SK-N-SH treated with all-trans-retinoic acid at 6 μM for 48 hours (cell line): ENCODE data around the gene ANLN.

ENCODE experiments used
- ATAC-seq: fragments of 200-7000 bp; cut with Tn5 transposase; 3 replicates; pipeline ENCODE4 v1.9.1; 2020; ENCODE audit warnings: mild to moderate bottlenecking, moderate library complexity
- ARNTL ChIP-seq: fragments of 450-650 bp; formaldehyde crosslinking; IDR thresholded peaks from 2 replicates; pipeline ENCODE4 v1.5.0; 2020; ENCODE audit warnings: low read depth, mild to moderate bottlenecking, moderate library complexity, borderline replicate concordance
- BACH2 ChIP-seq: fragments of 250-450 bp; sonication (Bioruptor Pico); IDR thresholded peaks from 2 replicates; pipeline ENCODE4 v1.9.0; 2021; ENCODE audit warnings: mild to moderate bottlenecking, borderline replicate concordance
- CSDC2 ChIP-seq: fragments of 250-450 bp; sonication (Bioruptor Pico); IDR thresholded peaks from 2 replicates; pipeline ENCODE4 v1.5.0; 2020; ENCODE audit warnings: mild to moderate bottlenecking, moderate library complexity
- ESRRG ChIP-seq: fragments of 250-450 bp; sonication (Bioruptor Pico); IDR thresholded peaks from 2 replicates; pipeline ENCODE4 v1.6.1; 2021; ENCODE audit warnings: mild to moderate bottlenecking
- GLIS3 ChIP-seq: fragments of 250-450 bp; sonication (Bioruptor Pico); IDR thresholded peaks from 2 replicates; pipeline ENCODE4 v1.5.0; 2020; ENCODE audit warnings: mild to moderate bottlenecking, moderate library complexity
- OSR1 ChIP-seq: fragments of 250-450 bp; sonication (Bioruptor Pico); IDR thresholded peaks from 2 replicates; pipeline ENCODE4 v1.8.0; 2022; ENCODE audit warnings: moderate library complexity, mild to moderate bottlenecking, inconsistent platforms
- PPARA ChIP-seq: fragments of 250-450 bp; sonication (Bioruptor Pico); IDR thresholded peaks from 2 replicates; pipeline ENCODE4 v1.5.0; 2020; ENCODE audit warnings: mild to moderate bottlenecking, borderline replicate concordance
- RARB ChIP-seq: fragments of 250-450 bp; sonication (Bioruptor Pico); IDR thresholded peaks from 2 replicates; pipeline ENCODE4 v1.8.0; 2021; ENCODE audit warnings: mild to moderate bottlenecking, moderate library complexity
- SNAI2 ChIP-seq: fragments of 250-450 bp; sonication (Bioruptor Pico); IDR thresholded peaks from 2 replicates; pipeline ENCODE4 v1.5.0; 2020; ENCODE audit warnings: mild to moderate bottlenecking, moderate library complexity
- TCF4 ChIP-seq: fragments of 250-450 bp; sonication (Bioruptor Pico); IDR thresholded peaks from 2 replicates; pipeline ENCODE4 v1.8.0; 2021; ENCODE audit warnings: mild to moderate bottlenecking, moderate library complexity, borderline replicate concordance
- TOX ChIP-seq: fragments of 250-450 bp; sonication (Bioruptor Pico); IDR thresholded peaks from 2 replicates; pipeline ENCODE4 v1.8.0; 2021; ENCODE audit warnings: mild to moderate bottlenecking, moderate library complexity, borderline replicate concordance
- ZFP3 ChIP-seq: fragments of 250-450 bp; sonication (Bioruptor Pico); IDR thresholded peaks from 2 replicates; pipeline ENCODE4 v1.5.0; 2020; ENCODE audit warnings: mild to moderate bottlenecking, moderate library complexity
- ZNF565 ChIP-seq: fragments of 450-650 bp; formaldehyde crosslinking; conservative IDR thresholded peaks from 2 replicates; pipeline ENCODE4 v1.5.0; 2020; ENCODE audit warnings: low read depth, mild to moderate bottlenecking, moderate library complexity
- ZNF70 ChIP-seq: fragments of 450-650 bp; formaldehyde crosslinking; IDR thresholded peaks from 2 replicates; pipeline ENCODE4 v1.5.0; 2020; ENCODE audit warnings: mild to moderate bottlenecking, moderate library complexity
- ZNF8 ChIP-seq: fragments of 450-650 bp; formaldehyde crosslinking; IDR thresholded peaks from 2 replicates; pipeline ENCODE4 v1.5.0; 2020; ENCODE audit warnings: mild to moderate bottlenecking, moderate library complexity
- TF ChIP-seq, protein P1 (sequence below): fragments of 250-450 bp; sonication (Bioruptor Pico); IDR thresholded peaks from 2 replicates; pipeline ENCODE4 v1.8.0; 2020; ENCODE audit warnings: mild to moderate bottlenecking, moderate library complexity, borderline replicate concordance
- TF ChIP-seq, protein P2 (sequence below): fragments of 250-450 bp; sonication (Bioruptor Pico); IDR thresholded peaks from 2 replicates; pipeline ENCODE4 v1.5.1; 2020; ENCODE audit warnings: low read depth, mild to moderate bottlenecking, moderate library complexity
- TF ChIP-seq, protein P3 (sequence below): fragments of 250-450 bp; sonication (Bioruptor Pico); IDR thresholded peaks from 2 replicates; pipeline ENCODE4 v1.5.1; 2021; ENCODE audit warnings: mild to moderate bottlenecking, moderate library complexity
- TF ChIP-seq, protein P4 (sequence below): fragments of 250-450 bp; sonication (Bioruptor Pico); IDR thresholded peaks from 2 replicates; pipeline ENCODE4 v1.5.0; 2020; ENCODE audit warnings: mild to moderate bottlenecking, moderate library complexity
- TF ChIP-seq, protein P5 (sequence below): fragments of 250-450 bp; sonication (Bioruptor Pico); IDR thresholded peaks from 2 replicates; pipeline ENCODE4 v1.8.0; 2021; ENCODE audit warnings: low read depth, mild to moderate bottlenecking, moderate library complexity, borderline replicate concordance

ANLN gene

DNA sequence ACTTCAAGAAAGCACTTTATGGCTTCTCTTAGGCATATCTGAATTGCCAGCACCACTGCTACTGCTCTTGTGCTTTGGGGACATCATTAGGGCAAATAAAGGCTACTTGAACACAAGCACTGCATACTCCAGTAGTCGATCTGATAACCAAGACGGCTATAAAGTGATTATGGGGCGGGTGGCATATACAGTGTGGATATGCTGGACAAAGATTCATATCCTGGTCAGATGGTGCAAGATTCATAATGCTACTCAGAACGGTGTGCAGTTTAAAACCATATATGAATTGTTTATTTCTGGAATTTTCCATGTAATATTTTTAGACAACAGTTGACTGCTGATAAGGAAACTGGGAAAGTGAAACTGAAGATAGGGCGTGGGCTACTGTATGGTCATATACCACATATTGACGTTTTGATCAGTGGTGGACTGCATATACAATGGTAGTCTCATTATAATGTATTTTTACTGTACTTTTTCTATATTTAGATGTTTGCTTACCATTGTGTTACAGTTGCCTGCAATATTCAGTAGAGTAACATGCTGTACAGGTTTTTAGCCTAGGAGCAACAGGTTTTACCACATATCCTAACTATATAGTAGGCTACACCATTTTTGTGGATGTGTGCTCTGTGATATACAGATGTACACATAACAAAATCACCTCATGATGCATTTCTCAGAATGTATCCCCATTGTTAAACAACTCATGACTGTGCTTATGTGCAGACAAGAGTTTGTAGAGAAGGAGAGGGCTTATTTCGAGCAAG, 15.2 kb downstream of the ANLN start (continued):
- TF ChIP-seq, protein P1, sequence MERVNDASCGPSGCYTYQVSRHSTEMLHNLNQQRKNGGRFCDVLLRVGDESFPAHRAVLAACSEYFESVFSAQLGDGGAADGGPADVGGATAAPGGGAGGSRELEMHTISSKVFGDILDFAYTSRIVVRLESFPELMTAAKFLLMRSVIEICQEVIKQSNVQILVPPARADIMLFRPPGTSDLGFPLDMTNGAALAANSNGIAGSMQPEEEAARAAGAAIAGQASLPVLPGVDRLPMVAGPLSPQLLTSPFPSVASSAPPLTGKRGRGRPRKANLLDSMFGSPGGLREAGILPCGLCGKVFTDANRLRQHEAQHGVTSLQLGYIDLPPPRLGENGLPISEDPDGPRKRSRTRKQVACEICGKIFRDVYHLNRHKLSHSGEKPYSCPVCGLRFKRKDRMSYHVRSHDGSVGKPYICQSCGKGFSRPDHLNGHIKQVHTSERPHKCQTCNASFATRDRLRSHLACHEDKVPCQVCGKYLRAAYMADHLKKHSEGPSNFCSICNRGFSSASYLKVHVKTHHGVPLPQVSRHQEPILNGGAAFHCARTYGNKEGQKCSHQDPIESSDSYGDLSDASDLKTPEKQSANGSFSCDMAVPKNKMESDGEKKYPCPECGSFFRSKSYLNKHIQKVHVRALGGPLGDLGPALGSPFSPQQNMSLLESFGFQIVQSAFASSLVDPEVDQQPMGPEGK (CRISPR knock-in tag) = no peak
- TF ChIP-seq BACH2 (CRISPR knock-in tag) = no peak
- TF ChIP-seq ARNTL = no peak
- TF ChIP-seq CSDC2 = no peak
- TF ChIP-seq, protein P2, sequence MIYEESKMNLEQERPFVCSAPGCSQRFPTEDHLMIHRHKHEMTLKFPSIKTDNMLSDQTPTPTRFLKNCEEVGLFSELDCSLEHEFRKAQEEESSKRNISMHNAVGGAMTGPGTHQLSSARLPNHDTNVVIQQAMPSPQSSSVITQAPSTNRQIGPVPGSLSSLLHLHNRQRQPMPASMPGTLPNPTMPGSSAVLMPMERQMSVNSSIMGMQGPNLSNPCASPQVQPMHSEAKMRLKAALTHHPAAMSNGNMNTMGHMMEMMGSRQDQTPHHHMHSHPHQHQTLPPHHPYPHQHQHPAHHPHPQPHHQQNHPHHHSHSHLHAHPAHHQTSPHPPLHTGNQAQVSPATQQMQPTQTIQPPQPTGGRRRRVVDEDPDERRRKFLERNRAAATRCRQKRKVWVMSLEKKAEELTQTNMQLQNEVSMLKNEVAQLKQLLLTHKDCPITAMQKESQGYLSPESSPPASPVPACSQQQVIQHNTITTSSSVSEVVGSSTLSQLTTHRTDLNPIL (CRISPR knock-in tag) = no peak
- no peak for TF ChIP-seq RARB (CRISPR knock-in tag)
- no peak for TF ChIP-seq GLIS3 (CRISPR knock-in tag)

DNA sequence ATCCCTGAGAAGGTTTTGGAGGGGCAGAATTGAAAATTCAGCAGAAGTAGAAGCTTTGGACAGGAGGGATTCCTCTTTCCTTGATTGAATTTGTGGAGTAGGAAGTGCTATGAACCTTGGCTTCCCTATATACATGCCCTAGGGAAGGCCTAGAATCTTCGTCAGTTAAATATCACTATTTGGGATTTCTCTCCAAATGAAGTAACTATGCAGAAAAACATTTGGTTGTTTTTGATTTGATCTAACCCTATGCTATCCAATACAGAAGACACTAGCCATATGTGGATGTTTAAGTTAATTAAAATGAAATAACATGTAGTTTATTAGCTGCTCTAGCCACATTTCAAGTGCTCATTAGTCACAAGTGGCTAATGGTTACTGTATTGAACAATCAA, 15.7 kb downstream of the ANLN start:
- ATAC-seq = no peak
- TF ChIP-seq TCF4 (peak; percentile 77), ZNF565 (CRISPR knock-in tag) (no peak)

DNA sequence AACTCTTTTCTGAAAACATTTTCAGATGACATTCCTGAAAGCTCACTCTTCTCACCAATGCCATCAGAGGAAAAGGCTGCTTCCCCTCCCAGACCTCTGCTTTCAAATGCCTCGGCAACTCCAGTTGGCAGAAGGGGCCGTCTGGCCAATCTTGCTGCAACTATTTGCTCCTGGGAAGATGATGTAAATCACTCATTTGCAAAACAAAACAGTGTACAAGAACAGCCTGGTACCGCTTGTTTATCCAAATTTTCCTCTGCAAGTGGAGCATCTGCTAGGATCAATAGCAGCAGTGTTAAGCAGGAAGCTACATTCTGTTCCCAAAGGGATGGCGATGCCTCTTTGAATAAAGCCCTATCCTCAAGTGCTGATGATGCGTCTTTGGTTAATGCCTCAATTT, 16.5 kb downstream of the ANLN start:
- ATAC-seq = no peak

DNA sequence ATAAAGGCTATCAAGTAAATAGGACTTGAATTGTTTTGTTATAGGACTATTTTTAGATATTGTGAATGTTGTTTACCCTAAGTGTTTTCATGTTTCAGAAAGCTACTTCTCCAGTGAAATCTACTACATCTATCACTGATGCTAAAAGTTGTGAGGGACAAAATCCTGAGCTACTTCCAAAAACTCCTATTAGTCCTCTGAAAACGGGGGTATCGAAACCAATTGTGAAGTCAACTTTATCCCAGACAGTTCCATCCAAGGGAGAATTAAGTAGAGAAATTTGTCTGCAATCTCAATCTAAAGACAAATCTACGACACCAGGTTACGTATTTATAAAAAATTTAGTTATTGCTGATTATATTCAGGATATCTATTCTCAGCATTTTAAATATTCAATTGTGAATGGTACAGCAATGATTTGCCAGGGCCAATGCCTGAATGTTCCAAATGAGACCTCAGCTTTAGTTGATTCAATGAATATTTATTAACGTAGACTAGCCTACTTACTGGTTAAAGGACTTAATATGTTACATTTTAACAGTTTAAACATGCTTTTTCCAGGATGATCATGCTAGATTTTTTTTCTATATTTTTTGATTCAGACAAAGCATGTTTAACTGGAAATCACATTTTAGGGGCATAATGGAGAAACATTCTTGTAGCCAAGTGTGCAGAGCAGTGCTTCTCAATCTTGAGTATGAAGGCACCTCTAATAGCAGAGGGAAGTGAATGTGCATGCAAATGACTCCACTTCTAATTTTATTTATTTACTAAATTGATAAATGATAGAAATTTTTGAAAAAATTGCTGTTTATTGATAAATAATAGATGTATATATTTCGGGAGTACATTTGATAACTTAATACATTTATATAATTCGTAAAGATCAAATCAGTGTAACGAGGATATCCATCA, 18.2 kb downstream of the ANLN start:
- ATAC-seq = no peak
- TF ChIP-seq TOX = no peak
- TF ChIP-seq ZFP3 = no peak
- TF ChIP-seq OSR1 (CRISPR knock-in tag) = no peak
- TF ChIP-seq BACH2 (CRISPR knock-in tag) = no peak
- TF ChIP-seq, protein P3, sequence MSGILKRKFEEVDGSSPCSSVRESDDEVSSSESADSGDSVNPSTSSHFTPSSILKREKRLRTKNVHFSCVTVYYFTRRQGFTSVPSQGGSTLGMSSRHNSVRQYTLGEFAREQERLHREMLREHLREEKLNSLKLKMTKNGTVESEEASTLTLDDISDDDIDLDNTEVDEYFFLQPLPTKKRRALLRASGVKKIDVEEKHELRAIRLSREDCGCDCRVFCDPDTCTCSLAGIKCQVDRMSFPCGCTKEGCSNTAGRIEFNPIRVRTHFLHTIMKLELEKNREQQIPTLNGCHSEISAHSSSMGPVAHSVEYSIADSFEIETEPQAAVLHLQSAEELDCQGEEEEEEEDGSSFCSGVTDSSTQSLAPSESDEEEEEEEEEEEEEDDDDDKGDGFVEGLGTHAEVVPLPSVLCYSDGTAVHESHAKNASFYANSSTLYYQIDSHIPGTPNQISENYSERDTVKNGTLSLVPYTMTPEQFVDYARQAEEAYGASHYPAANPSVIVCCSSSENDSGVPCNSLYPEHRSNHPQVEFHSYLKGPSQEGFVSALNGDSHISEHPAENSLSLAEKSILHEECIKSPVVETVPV (CRISPR knock-in tag) = no peak
- TF ChIP-seq, protein P2 (CRISPR knock-in tag) = no peak
- TF ChIP-seq SNAI2 (CRISPR knock-in tag) = no peak
- no peak for TF ChIP-seq TCF4
- TF ChIP-seq ZNF8 (CRISPR knock-in tag) = no peak
- TF ChIP-seq ZNF70 = no peak
- no peak for TF ChIP-seq CSDC2
- TF ChIP-seq PPARA (CRISPR knock-in tag) = no peak
- TF ChIP-seq, protein P1 (CRISPR knock-in tag) = no peak
- TF ChIP-seq, protein P4, sequence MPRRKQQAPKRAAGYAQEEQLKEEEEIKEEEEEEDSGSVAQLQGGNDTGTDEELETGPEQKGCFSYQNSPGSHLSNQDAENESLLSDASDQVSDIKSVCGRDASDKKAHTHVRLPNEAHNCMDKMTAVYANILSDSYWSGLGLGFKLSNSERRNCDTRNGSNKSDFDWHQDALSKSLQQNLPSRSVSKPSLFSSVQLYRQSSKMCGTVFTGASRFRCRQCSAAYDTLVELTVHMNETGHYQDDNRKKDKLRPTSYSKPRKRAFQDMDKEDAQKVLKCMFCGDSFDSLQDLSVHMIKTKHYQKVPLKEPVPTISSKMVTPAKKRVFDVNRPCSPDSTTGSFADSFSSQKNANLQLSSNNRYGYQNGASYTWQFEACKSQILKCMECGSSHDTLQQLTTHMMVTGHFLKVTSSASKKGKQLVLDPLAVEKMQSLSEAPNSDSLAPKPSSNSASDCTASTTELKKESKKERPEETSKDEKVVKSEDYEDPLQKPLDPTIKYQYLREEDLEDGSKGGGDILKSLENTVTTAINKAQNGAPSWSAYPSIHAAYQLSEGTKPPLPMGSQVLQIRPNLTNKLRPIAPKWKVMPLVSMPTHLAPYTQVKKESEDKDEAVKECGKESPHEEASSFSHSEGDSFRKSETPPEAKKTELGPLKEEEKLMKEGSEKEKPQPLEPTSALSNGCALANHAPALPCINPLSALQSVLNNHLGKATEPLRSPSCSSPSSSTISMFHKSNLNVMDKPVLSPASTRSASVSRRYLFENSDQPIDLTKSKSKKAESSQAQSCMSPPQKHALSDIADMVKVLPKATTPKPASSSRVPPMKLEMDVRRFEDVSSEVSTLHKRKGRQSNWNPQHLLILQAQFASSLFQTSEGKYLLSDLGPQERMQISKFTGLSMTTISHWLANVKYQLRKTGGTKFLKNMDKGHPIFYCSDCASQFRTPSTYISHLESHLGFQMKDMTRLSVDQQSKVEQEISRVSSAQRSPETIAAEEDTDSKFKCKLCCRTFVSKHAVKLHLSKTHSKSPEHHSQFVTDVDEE (CRISPR knock-in tag) = no peak

More for the DNA sequence above, 16.5 kb downstream of the ANLN start:
- TF ChIP-seq ESRRG (CRISPR knock-in tag) = no peak
- TF ChIP-seq, protein P5, sequence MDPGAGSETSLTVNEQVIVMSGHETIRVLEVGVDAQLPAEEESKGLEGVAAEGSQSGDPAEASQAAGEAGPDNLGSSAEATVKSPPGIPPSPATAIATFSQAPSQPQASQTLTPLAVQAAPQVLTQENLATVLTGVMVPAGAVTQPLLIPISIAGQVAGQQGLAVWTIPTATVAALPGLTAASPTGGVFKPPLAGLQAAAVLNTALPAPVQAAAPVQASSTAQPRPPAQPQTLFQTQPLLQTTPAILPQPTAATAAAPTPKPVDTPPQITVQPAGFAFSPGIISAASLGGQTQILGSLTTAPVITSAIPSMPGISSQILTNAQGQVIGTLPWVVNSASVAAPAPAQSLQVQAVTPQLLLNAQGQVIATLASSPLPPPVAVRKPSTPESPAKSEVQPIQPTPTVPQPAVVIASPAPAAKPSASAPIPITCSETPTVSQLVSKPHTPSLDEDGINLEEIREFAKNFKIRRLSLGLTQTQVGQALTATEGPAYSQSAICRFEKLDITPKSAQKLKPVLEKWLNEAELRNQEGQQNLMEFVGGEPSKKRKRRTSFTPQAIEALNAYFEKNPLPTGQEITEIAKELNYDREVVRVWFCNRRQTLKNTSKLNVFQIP (CRISPR knock-in tag) = no peak
- TF ChIP-seq ZNF565 (CRISPR knock-in tag) = no peak
